BJ (cell line): ENCODE results near the gene HOXC11. TPM values are rescaled to one million over a fixed set of nuclear protein-coding genes. Genes with fewer than 3 reads are reported as not detected.

Source experiments
- CTCF ChIA-PET: fragments of 350-600 bp; formaldehyde crosslinking; extraction: SDS; loops from one replicate; lab custom pipeline; 2021; ENCODE audit warnings: antibody characterized with exemption, inconsistent platforms; lab: Yijun Ruan, JAX
- POLR2A ChIA-PET: fragments of 300-600 bp; sonication (Branson Sonifier 250); formaldehyde crosslinking; extraction: SDS; loops from one replicate; lab custom pipeline; 2021; ENCODE audit warnings: antibody characterized with exemption; lab: Charles Lee
- DNase-seq: peaks from one replicate; pipeline ENCODE4 v3.0.0-alpha.2; 2011; ENCODE audit warnings: low read depth
- H3K27me3 ChIP-seq: 2 replicates; pipeline ENCODE4 v1.6.0; 2011; ENCODE audit warnings: low read length; ENCODE audit not compliant: control insufficient read depth, insufficient read depth
- H3K36me3 ChIP-seq: 2 replicates; pipeline ENCODE4 v1.5.1; 2011; ENCODE audit warnings: low read length; ENCODE audit not compliant: control insufficient read depth, insufficient read depth
- H3K4me3 ChIP-seq: 2 replicates; pipeline ENCODE4 v1.5.1; 2011; ENCODE audit warnings: low read depth, mild to moderate bottlenecking, control low read depth, low read length
- polyA plus RNA-seq: library from polyadenylated mRNA; depleted of rRNA; stranded (reverse); fragments of >200 nt; gene quantifications from 2 replicates; pipeline ENCODE4 v1.2.3, GENCODE V29; 2011
- TF ChIP-seq, protein P1 (sequence below): IDR thresholded peaks from 2 replicates; pipeline ENCODE4 v1.5.1; 2011; ENCODE audit warnings: low read depth, mild to moderate bottlenecking, control low read depth, inconsistent platforms, low read length, moderate library complexity; ENCODE audit not compliant: insufficient read depth

Gene HOXC11
- polyA plus RNA-seq, 1 experiment, result 4.9 TPM

DNA sequence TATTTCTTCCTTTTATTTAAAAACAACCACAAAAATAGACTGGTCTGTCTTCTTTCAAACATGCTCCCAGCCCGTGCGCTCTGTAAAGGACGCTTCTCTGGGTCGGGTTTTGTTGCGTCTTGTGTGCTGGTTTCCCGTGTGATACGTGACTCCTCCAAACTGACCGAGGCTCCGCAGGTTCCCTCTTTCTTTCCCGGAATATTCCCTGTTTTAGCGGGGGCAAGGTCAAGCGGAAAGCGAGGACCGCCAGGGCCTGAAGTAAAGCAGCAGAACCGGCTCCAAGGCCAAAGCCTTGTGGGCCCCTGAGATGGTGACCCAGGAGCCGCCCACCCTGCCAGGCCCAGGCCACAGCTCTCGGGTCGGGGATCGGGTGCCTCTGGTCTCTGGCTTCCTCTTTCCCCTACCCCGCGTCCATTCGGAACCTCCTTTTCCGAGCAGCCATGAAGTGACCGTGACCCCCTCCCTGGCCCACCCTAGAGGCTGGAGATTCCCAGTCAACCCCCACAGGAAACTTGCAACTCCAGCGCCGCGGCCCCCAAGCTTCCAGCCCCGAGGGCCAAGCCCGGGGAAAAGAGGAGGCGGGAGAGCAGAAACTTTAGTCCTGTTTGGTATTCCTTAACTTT is 11.1 kb downstream of the HOXC11 start:
- ChIA-PET CTCF (interaction anchor here (0.8 to 5.8 kb wide), 18 partner anchors 8 to 241 kb away, joined by 3 to 90 read pairs (median 6); partner anchors contain the start of genes HOXC11, HOXC12, HOXC5 and HOXC8), POLR2A (interaction anchor here (0.8 kb wide), 1 partner anchor 213 kb away, joined by 4 read pairs; no protein-coding TSS in a partner anchor)
- Histone ChIP-seq H3K27me3 (peaks cover 2% of the 10 kb centered on the region; the same call in 1 of the 2 replicates), H3K4me3 (peak overlapping the region; percentile 46), H3K36me3 (no peaks in the 10 kb centered on the region)
- TF ChIP-seq, protein P1, sequence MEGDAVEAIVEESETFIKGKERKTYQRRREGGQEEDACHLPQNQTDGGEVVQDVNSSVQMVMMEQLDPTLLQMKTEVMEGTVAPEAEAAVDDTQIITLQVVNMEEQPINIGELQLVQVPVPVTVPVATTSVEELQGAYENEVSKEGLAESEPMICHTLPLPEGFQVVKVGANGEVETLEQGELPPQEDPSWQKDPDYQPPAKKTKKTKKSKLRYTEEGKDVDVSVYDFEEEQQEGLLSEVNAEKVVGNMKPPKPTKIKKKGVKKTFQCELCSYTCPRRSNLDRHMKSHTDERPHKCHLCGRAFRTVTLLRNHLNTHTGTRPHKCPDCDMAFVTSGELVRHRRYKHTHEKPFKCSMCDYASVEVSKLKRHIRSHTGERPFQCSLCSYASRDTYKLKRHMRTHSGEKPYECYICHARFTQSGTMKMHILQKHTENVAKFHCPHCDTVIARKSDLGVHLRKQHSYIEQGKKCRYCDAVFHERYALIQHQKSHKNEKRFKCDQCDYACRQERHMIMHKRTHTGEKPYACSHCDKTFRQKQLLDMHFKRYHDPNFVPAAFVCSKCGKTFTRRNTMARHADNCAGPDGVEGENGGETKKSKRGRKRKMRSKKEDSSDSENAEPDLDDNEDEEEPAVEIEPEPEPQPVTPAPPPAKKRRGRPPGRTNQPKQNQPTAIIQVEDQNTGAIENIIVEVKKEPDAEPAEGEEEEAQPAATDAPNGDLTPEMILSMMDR, result no peak
- DNase-seq, result no peak

DNA sequence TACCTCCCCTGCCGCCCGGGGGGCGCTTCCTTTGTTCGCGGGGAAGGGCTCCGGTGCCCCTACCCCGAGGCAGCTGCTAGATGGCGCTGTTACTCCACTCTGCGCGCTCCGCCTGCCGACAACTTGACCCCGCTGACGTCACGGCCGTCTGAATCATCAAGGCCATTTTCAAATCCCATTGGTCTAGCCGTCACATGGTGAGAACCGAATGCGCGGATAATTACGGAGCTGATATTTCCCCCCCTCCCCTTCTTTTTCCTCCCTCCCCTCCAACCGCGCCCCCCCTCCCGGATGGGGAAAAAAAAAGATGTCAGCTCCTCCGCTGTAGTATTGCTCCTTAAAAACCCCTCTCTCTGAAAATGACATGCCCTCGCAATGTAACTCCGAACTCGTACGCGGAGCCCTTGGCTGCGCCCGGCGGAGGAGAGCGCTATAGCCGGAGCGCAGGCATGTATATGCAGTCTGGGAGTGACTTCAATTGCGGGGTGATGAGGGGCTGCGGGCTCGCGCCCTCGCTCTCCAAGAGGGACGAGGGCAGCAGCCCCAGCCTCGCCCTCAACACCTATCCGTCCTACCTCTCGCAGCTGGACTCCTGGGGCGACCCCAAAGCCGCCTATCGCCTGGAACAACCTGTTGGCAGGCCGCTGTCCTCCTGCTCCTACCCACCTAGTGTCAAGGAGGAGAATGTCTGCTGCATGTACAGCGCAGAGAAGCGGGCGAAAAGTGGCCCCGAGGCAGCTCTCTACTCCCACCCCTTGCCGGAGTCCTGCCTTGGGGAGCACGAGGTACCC is 12.2 kb downstream of the HOXC11 start, which contains the start of gene HOXC10:
Gene HOXC10 (plus strand): TSS at position 246 of the 791 bp plus-strand sequence. CDS start 114 bp downstream, at position 360.
- no peaks in the 10 kb centered on the region for H3K36me3 ChIP-seq
- ChIA-PET POLR2A (interaction anchor here (0.5 kb wide), 1 partner anchor 210 kb away, joined by 3 read pairs; no protein-coding TSS in a partner anchor), CTCF (interaction anchor here (0.5 to 5.8 kb wide), 39 partner anchors 9 to 419 kb away, joined by 3 to 90 read pairs (median 5); partner anchors contain the start of genes HOXC11, HOXC5, HOXC8 and HOXC9)
- TF ChIP-seq, protein P1, result peak; percentile 83
- peak within 1 kb of the TSS; percentile 60 for H3K4me3 ChIP-seq
- no peak for DNase-seq
- peaks cover 2% of the 10 kb centered on the region; the same call in 1 of the 2 replicates for H3K27me3 ChIP-seq

DNA sequence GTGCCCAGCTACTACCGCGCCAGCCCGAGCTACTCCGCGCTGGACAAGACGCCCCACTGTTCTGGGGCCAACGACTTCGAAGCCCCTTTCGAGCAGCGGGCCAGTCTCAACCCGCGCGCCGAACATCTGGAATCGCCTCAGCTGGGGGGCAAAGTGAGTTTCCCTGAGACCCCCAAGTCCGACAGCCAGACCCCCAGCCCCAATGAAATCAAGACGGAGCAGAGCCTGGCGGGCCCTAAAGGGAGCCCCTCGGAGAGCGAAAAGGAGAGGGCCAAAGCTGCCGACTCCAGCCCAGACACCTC is 12.7 kb downstream of the HOXC11 start:
- Histone ChIP-seq H3K27me3 (peaks cover 2% of the 10 kb centered on the region; the same call in 1 of the 2 replicates), H3K4me3 (peak overlapping the region; percentile 60), H3K36me3 (no peaks in the 10 kb centered on the region; the same call in 1 of the 2 replicates)
- no peak for DNase-seq
- TF ChIP-seq, protein P1, result no peak
- POLR2A ChIA-PET, result no interaction called here
- CTCF ChIA-PET, result interaction anchor here (0.8 to 5.8 kb wide), 29 partner anchors 10 to 418 kb away, joined by 3 to 90 read pairs (median 6); partner anchors contain the start of genes HOXC5, HOXC8, HOXC9 and SMUG1

DNA sequence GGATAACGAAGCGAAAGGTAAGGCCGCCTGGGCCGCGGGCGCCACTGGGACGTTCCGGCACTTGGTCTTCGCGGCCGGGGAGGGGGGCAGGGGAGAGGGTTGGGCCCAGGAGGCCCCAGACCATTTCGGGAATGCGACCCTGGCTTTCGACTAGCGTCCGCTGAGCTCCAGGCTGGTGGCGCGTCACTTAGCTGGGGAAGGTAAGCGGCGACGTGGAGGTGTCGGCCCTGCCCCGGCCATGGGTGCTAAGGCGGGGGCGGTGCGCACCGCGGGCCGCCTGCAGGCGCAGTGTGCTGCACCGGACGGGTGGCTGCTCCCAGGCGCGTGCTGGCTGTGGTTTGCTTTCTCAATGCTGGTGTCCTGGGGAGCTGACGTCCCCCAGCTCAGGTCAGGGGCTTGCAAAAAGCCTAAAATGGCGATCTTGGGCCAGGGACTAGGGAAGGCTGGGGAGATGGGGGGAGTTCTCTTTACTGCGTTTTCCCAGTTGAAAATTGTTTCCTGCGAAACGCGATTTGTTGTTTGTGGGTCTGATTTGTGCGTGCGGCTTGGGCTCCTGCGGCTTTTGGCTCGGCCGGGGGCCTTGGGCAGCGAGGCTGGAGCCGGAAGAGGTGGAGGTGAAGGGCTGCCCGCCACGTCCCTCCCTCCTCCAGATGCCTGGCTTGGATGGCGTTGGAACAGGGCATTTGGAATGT is 13.2 kb downstream of the HOXC11 start:
- ChIA-PET CTCF (interaction anchor here (0.8 to 5.8 kb wide), 28 partner anchors 10 to 418 kb away, joined by 3 to 90 read pairs (median 6); partner anchors contain the start of genes HOXC5, HOXC8 and HOXC9), POLR2A (no interaction called here)
- Histone ChIP-seq H3K4me3 (peak overlapping the region; percentile 60), H3K27me3 (peaks cover 3% of the 10 kb centered on the region; the same call in 1 of the 2 replicates), H3K36me3 (no peaks in the 10 kb centered on the region; the same call in 1 of the 2 replicates)
- DNase-seq, result no peak
- TF ChIP-seq, protein P1, result no peak
